ENCODE measurements around the gene HTR7.

DNA sequence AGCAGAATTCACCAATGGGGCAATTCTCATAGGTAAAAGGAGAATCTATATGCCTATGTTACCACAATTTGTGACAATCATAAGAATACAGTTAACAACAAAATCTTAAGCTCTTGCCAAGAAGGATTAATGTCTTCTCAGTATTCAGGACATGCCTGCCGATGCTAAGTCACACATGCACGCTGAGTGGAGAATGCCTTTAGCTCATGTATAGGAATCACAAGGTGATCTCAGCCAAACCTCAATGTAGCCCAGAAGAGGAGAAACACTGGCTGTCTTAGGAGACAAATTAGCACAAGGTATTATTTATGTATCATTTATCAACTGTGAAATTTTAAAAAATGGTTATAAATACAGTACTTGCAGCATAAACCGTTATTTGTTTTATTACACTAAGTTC, 2.7 kb downstream of the HTR7 start:
- TF ChIP-seq POLR2A (IDR thresholded peaks at IDR 0.05) (no peak), POLR2AphosphoS5 (IDR thresholded peaks at IDR 0.05) (no peak)
- TF ChIP-seq, protein P1, sequence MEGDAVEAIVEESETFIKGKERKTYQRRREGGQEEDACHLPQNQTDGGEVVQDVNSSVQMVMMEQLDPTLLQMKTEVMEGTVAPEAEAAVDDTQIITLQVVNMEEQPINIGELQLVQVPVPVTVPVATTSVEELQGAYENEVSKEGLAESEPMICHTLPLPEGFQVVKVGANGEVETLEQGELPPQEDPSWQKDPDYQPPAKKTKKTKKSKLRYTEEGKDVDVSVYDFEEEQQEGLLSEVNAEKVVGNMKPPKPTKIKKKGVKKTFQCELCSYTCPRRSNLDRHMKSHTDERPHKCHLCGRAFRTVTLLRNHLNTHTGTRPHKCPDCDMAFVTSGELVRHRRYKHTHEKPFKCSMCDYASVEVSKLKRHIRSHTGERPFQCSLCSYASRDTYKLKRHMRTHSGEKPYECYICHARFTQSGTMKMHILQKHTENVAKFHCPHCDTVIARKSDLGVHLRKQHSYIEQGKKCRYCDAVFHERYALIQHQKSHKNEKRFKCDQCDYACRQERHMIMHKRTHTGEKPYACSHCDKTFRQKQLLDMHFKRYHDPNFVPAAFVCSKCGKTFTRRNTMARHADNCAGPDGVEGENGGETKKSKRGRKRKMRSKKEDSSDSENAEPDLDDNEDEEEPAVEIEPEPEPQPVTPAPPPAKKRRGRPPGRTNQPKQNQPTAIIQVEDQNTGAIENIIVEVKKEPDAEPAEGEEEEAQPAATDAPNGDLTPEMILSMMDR (IDR thresholded peaks at IDR 0.05): no peak
